ENCODE measurements around the gene TTLL3. TPM values are rescaled to one million over a fixed set of nuclear protein-coding genes. Genes with fewer than 3 reads are reported as not detected.

TTLL3 gene
- polyA plus RNA-seq, 3 donors: 1.1 to 196 (median 1.8) TPM

GRCh38 chr3:9838856-9839255 lies 28.8 kb downstream of the TTLL3 start:
- H3K4me3 Mint-ChIP-seq: no peak overlapping the region
- H3K27me3 Mint-ChIP-seq (ENCODE audit: low read depth in 3 of 3): peaks cover 0 to 7% (median 2%) of the 10 kb centered on the region in 3 donors
- no peak overlapping the region for H3K4me2 ChIP-seq (replicated peaks; ENCODE audit: extremely low read depth, low read length, poor library complexity, severe bottlenecking)
- H3K9ac ChIP-seq (ENCODE audit: insufficient read depth, low read length, poor library complexity, severe bottlenecking): no peak overlapping the region
- H3K9me3 Mint-ChIP-seq: no peaks in the 10 kb centered on the region
- H3K9me3 ChIP-seq (replicated peaks in 1 of 2; ENCODE audit: control insufficient read depth in 1 of 2, insufficient read depth in 1 of 2, low read length in 2 of 2): no peaks in the 10 kb centered on the region
- peaks cover 22% of the 10 kb centered on the region in 2 donors for H3K4me1 ChIP-seq (ENCODE audit: control insufficient read depth in 1 of 2, insufficient read depth in 2 of 2, low read length in 2 of 2)
- 86% methylated on average over 4 of the region's 4 CpGs for WGBS (ENCODE audit: insufficient coverage)
- H3K4me3 ChIP-seq (replicated peaks in 1 of 3; ENCODE audit: low read depth in 2 of 3, low read length in 3 of 3): no peak overlapping the region
- peaks cover 50 to 61% of the 10 kb centered on the region in 2 donors for H3K36me3 ChIP-seq (replicated peaks in 1 of 2; ENCODE audit: control insufficient read depth in 1 of 2, insufficient read depth in 2 of 2, low read length in 2 of 2)
- intact Hi-C loops (cut with micrococcal nuclease): no loop called here
- peaks cover 10% of the 10 kb centered on the region for H3K79me2 ChIP-seq (ENCODE audit: insufficient read depth, low read length)
- H3K27me3 ChIP-seq (ENCODE audit: control insufficient read depth in 2 of 2, insufficient read depth in 2 of 2, low read length in 2 of 2): no peaks in the 10 kb centered on the region
- TF ChIP-seq CTCF (IDR thresholded peaks at IDR 0.05): no peak
- H3K4me1 Mint-ChIP-seq: peaks cover 28% of the 10 kb centered on the region
- no peak for DNase-seq
- H3K36me3 Mint-ChIP-seq: peaks cover 59 to 66% of the 10 kb centered on the region in 2 donors
- H3K27ac Mint-ChIP-seq: no peak overlapping the region
- peak overlapping the region in 1 of 2 donors; percentile 42 for H3K27ac ChIP-seq (ENCODE audit: low read depth in 1 of 2, low read length in 2 of 2)
- H2AFZ ChIP-seq (ENCODE audit: insufficient read depth, low read depth, low read length, poor library complexity, severe bottlenecking): no peak overlapping the region
- no peaks in the 10 kb centered on the region for H4K20me1 ChIP-seq (ENCODE audit: insufficient read depth, low read length)

- Mint-ChIP-seq H3K27me3 (ENCODE audit: low read depth in 3 of 3) (peaks cover 0 to 5% (median 2%) of the 10 kb centered on the region in 3 donors), H3K4me3 (no peak overlapping the region)
- peaks cover 31 to 39% of the 10 kb centered on the region in 2 donors for H3K36me3 ChIP-seq (replicated peaks in 1 of 2; ENCODE audit: control insufficient read depth in 1 of 2, insufficient read depth in 2 of 2, low read length in 2 of 2)
Measured at GRCh38 chr3:9841015-9841414, 31.0 kb downstream of the TTLL3 start.

More at GRCh38 chr3:9841015-9841414, 31.0 kb downstream of the TTLL3 start:
- peaks cover 10% of the 10 kb centered on the region for H3K79me2 ChIP-seq (ENCODE audit: insufficient read depth, low read length)
- no peak overlapping the region for H2AFZ ChIP-seq (ENCODE audit: insufficient read depth, low read depth, low read length, poor library complexity, severe bottlenecking)
- Mint-ChIP-seq H3K9me3 (no peaks in the 10 kb centered on the region), H3K4me1 (peaks cover 41% of the 10 kb centered on the region), H3K27ac (peak overlapping the region in 1 of 7 donors; percentile 73), H3K36me3 (peaks cover 40 to 44% of the 10 kb centered on the region in 2 donors)
- H3K27ac ChIP-seq (ENCODE audit: low read depth in 1 of 2, low read length in 2 of 2): no peak overlapping the region
- WGBS (ENCODE audit: insufficient coverage): 72% methylated on average over 3 of the region's 8 CpGs
- H3K9me3 ChIP-seq (replicated peaks in 1 of 2; ENCODE audit: control insufficient read depth in 1 of 2, insufficient read depth in 1 of 2, low read length in 2 of 2): no peaks in the 10 kb centered on the region
- H4K20me1 ChIP-seq (ENCODE audit: insufficient read depth, low read length): no peaks in the 10 kb centered on the region
- H3K4me1 ChIP-seq (ENCODE audit: control insufficient read depth in 1 of 2, insufficient read depth in 2 of 2, low read length in 2 of 2): peaks cover 34 to 37% of the 10 kb centered on the region in 2 donors
- DNase-seq: no peak
- no peaks in the 10 kb centered on the region for H3K27me3 ChIP-seq (ENCODE audit: control insufficient read depth in 2 of 2, insufficient read depth in 2 of 2, low read length in 2 of 2)
- intact Hi-C loops (cut with micrococcal nuclease): loop anchor here (5.0 to 10.0 kb wide), 2 partner anchors 46 to 49 kb away; partner anchors contain the start of genes ARPC4 (in 2 of the 2) and TADA3 (in 2 of the 2)
- H3K9ac ChIP-seq (ENCODE audit: insufficient read depth, low read length, poor library complexity, severe bottlenecking): no peak overlapping the region
- H3K4me3 ChIP-seq (replicated peaks in 1 of 3; ENCODE audit: low read depth in 2 of 3, low read length in 3 of 3): no peak overlapping the region
- no peak for TF ChIP-seq CTCF (IDR thresholded peaks at IDR 0.05)
- no peak overlapping the region for H3K4me2 ChIP-seq (replicated peaks; ENCODE audit: extremely low read depth, low read length, poor library complexity, severe bottlenecking)

Measured in CD14-positive monocyte (primary cell).